GM23248 (cell line): Measurements from ENCODE around the gene PDE10A.

Experiments used
- EZH2 ChIP-seq: fragments of 200-600 bp; sonication (generic); IDR thresholded peaks from 2 replicates; pipeline ENCODE4 v1.6.1; 2018; ENCODE audit warnings: antibody characterized with exemption, mild to moderate bottlenecking; ENCODE audit not compliant: insufficient read depth, poor library complexity, severe bottlenecking
- EZH2phosphoT487 ChIP-seq: fragments of 200-600 bp; sonication (generic); IDR thresholded peaks from 2 replicates; pipeline ENCODE4 v1.6.1; 2018; ENCODE audit warnings: antibody characterized with exemption, moderate library complexity, mild to moderate bottlenecking, low read depth; ENCODE audit not compliant: insufficient read depth

DNA sequence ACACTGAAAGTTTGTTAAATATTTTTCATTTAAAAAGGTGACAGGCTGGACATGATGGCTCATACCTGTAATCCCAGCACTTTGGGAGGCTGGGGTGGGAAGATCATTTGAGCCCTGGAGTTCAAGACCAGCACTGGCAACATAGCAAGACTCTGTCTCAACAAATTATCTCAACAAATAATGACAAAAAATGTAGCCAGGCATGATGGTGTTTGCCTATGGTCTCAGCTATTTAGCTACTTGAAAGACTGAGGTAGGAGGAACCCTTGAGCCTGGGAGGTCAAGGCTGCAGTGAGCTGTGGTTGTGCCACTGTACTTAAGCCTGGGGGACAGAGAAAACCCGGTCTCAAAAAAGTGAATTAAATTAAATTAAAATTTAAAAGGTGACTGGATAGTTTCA lies 297.7 kb downstream of the PDE10A start:
- TF ChIP-seq EZH2phosphoT487 (no peak), EZH2 (no peak)
